Muscle of arm (tissue), 12 donors: Measurements from ENCODE around the gene CTDP1. TPM values are rescaled to one million over a fixed set of nuclear protein-coding genes. Genes with fewer than 3 reads are reported as not detected.

Experiments used
- DNase-seq: peaks from one replicate; pipeline ENCODE4 v3.0.0-alpha.2; 2013
- polyA plus RNA-seq, 12 donors: library from polyadenylated mRNA; unstranded; fragments of 120-200 nt; gene quantifications; one replicate each; pipeline ENCODE4 v1.2.1, GENCODE V29; 2013; ENCODE audit not compliant: insufficient read length in 12 of 12

CTDP1 gene
- polyA plus RNA-seq, 12 donors: 6.2 to 12.8 (median 7.6) TPM; not detected in 1

GRCh38 chr18:79779700-79780190 lies 100.1 kb downstream of the CTDP1 start:
- no peak for DNase-seq

GRCh38 chr18:79780547-79780946 lies 100.9 kb downstream of the CTDP1 start:
- no peak for DNase-seq

GRCh38 chr18:79781331-79781941 lies 101.8 kb downstream of the CTDP1 start:
- DNase-seq: no peak

GRCh38 chr18:79782566-79783308 lies 103.1 kb downstream of the CTDP1 start:
- no peak for DNase-seq

GRCh38 chr18:79784071-79784913 lies 104.7 kb downstream of the CTDP1 start:
- DNase-seq: no peak

GRCh38 chr18:79784965-79785770 lies 105.6 kb downstream of the CTDP1 start:
- DNase-seq: no peak

- DNase-seq: no peak
Observed at GRCh38 chr18:79785831-79786230, 106.2 kb downstream of the CTDP1 start.

GRCh38 chr18:79786304-79786703 lies 106.7 kb downstream of the CTDP1 start:
- no peak for DNase-seq

- no peak for DNase-seq
Observed at GRCh38 chr18:79786786-79787526, 107.4 kb downstream of the CTDP1 start.

GRCh38 chr18:79787527-79787864 lies 107.9 kb downstream of the CTDP1 start:
- DNase-seq: no peak

GRCh38 chr18:79787865-79788733 lies 108.5 kb downstream of the CTDP1 start:
- no peak for DNase-seq

- DNase-seq: no peak
Observed at GRCh38 chr18:79788734-79789085, 109.1 kb downstream of the CTDP1 start.

- no peak for DNase-seq
Observed at GRCh38 chr18:79789091-79789891, 109.7 kb downstream of the CTDP1 start.

GRCh38 chr18:79789901-79790890 lies 110.6 kb downstream of the CTDP1 start:
- DNase-seq: no peak

- DNase-seq: peak; percentile 35
Observed at GRCh38 chr18:79790996-79791972, 111.7 kb downstream of the CTDP1 start.
